ENCODE results near the gene PCGF1. TPM values are rescaled to one million over a fixed set of nuclear protein-coding genes. Genes with fewer than 3 reads are reported as not detected.

The PCGF1 gene
- total and polyA plus RNA-seq, 4 donors: 3.3 to 12.5 (median 10.9) TPM

GRCh38 chr2:74556831-74557370 is 49.4 kb upstream of the PCGF1 start:
- Histone ChIP-seq H3K36me3 (ENCODE audit: control insufficient read depth in 4 of 4, insufficient read depth in 3 of 4, low read depth in 1 of 4, low read length in 3 of 4) (no peaks in the 10 kb centered on the region), H3K27ac (ENCODE audit: low read depth in 1 of 2, low read length in 2 of 2) (no peak overlapping the region), H3K9ac (ENCODE audit: low read depth in 1 of 2, low read length in 2 of 2) (no peak overlapping the region), H3K27me3 (ENCODE audit: control insufficient read depth in 4 of 4, insufficient read depth in 4 of 4, low read length in 3 of 4) (no peaks in the 10 kb centered on the region), H3K4me3 (ENCODE audit: low read depth in 1 of 3, low read length in 3 of 3) (no peak overlapping the region), H3K4me1 (ENCODE audit: control insufficient read depth in 4 of 4, insufficient read depth in 4 of 4, low read length in 3 of 4) (peaks cover 0 to 4% (median 2%) of the 10 kb centered on the region in 4 donors), H3K9me3 (ENCODE audit: control insufficient read depth in 4 of 4, low read length in 3 of 4) (no peaks in the 10 kb centered on the region)
- TF ChIP-seq NR2F2 (IDR thresholded peaks at IDR 0.05) (no peak), FOXA2 (IDR thresholded peaks at IDR 0.05) (no peak), CTCF (IDR thresholded peaks at IDR 0.05; ENCODE audit: low read depth, low read length, missing input control) (no peak), ZBTB33 (IDR thresholded peaks at IDR 0.05) (no peak), SP1 (IDR thresholded peaks at IDR 0.05) (no peak), YY1 (IDR thresholded peaks at IDR 0.05) (no peak), HNF4G (IDR thresholded peaks at IDR 0.05) (no peak), HNF4A (conservative IDR thresholded peaks at IDR 0.05) (no peak)
- DNase-seq (ENCODE audit: low spot score): no peak
- 96% methylated on average over 6 of the region's 6 CpGs for WGBS

- no peak for DNase-seq (ENCODE audit: low spot score)
- Histone ChIP-seq H3K4me1 (ENCODE audit: control insufficient read depth in 4 of 4, insufficient read depth in 4 of 4, low read length in 3 of 4) (peaks cover 0 to 4% (median 2%) of the 10 kb centered on the region in 4 donors), H3K9ac (ENCODE audit: low read depth in 1 of 2, low read length in 2 of 2) (no peak overlapping the region), H3K9me3 (ENCODE audit: control insufficient read depth in 4 of 4, low read length in 3 of 4) (no peaks in the 10 kb centered on the region), H3K36me3 (ENCODE audit: control insufficient read depth in 4 of 4, insufficient read depth in 3 of 4, low read depth in 1 of 4, low read length in 3 of 4) (no peaks in the 10 kb centered on the region), H3K27me3 (ENCODE audit: control insufficient read depth in 4 of 4, insufficient read depth in 4 of 4, low read length in 3 of 4) (no peaks in the 10 kb centered on the region), H3K4me3 (ENCODE audit: low read depth in 1 of 3, low read length in 3 of 3) (no peak overlapping the region), H3K27ac (ENCODE audit: low read depth in 1 of 2, low read length in 2 of 2) (no peak overlapping the region)
- TF ChIP-seq HNF4A (conservative IDR thresholded peaks at IDR 0.05) (no peak), TAF1 (conservative IDR thresholded peaks at IDR 0.05) (no peak), GABPA (IDR thresholded peaks at IDR 0.05 in 1 of 2, conservative IDR thresholded peaks at IDR 0.05 in 1 of 2) (no peak), CTCF (IDR thresholded peaks at IDR 0.05; ENCODE audit: low read depth, low read length, missing input control) (no peak), FOXA2 (IDR thresholded peaks at IDR 0.05) (no peak), REST (IDR thresholded peaks at IDR 0.05) (no peak), JUND (IDR thresholded peaks at IDR 0.05) (no peak), HNF4G (IDR thresholded peaks at IDR 0.05) (no peak), ATF3 (IDR thresholded peaks at IDR 0.05) (no peak), NR2F2 (IDR thresholded peaks at IDR 0.05) (no peak), RAD21 (IDR thresholded peaks at IDR 0.05) (no peak), ZBTB33 (IDR thresholded peaks at IDR 0.05) (no peak), EGR1 (IDR thresholded peaks at IDR 0.05; ENCODE audit: low read depth in 2 of 2) (no peak), MAX (IDR thresholded peaks at IDR 0.05) (no peak), YY1 (IDR thresholded peaks at IDR 0.05) (no peak), SP1 (IDR thresholded peaks at IDR 0.05) (no peak), FOXA1 (IDR thresholded peaks at IDR 0.05) (no peak), RXRA (IDR thresholded peaks at IDR 0.05) (no peak)
- WGBS: 86% methylated on average over 14 of the region's 14 CpGs
Observed at GRCh38 chr2:74556159-74556558, 48.7 kb upstream of the PCGF1 start.
